HG03521 (cell line): Measurements from ENCODE around the gene HVCN1.
A peak's percentile ranks its signal among the peaks of the same experiment; 100 is the strongest.

Experiments
- ATAC-seq: cut with Tn5 transposase; IDR thresholded peaks from one replicate; pipeline ENCODE4 v1.9.1; 2021; ENCODE audit warnings: mild to moderate bottlenecking, moderate library complexity; ENCODE audit not compliant: unreplicated experiment

HVCN1 gene

DNA sequence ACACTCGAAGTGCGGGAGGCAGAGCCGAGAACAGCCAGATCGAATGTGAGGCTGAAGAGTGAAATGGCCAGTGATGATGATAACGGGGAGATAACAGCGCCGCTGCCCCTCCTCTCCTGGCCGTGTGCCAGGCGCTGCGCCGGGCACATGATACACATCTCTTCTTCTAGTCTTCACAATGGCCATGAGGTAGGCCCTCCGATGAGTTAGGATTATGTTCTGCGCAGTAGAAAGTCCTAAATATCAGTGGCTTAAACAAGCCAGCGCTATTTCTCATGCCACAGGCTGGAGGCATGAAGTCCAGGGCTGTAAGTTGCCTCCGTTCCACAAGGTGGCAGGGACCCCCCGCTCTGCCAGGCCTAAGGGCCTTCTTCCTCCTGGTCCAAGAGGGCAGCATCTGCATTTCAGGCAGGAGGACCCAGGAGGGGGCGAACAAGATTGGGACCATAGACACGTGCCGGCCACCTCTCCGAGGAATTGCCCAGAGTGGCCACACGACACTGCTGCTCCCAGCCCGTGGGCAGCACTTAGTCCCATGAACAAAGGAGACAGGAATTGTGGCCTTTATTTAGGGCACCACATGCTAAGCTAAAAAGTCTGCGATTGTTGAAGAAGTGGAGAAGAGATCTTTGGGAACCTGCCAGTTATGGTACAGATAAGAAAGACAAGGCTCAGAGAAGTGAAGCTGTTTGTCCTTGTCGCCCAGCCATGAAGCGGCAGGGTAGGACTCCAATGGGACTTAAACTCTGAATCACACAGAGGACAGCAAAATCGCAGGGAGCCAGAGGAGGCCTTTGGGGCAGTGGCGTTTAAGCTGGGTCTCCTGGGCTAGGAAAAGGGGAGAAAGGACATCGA is 10.9 kb upstream of the HVCN1 start:
- ATAC-seq = no peak

DNA sequence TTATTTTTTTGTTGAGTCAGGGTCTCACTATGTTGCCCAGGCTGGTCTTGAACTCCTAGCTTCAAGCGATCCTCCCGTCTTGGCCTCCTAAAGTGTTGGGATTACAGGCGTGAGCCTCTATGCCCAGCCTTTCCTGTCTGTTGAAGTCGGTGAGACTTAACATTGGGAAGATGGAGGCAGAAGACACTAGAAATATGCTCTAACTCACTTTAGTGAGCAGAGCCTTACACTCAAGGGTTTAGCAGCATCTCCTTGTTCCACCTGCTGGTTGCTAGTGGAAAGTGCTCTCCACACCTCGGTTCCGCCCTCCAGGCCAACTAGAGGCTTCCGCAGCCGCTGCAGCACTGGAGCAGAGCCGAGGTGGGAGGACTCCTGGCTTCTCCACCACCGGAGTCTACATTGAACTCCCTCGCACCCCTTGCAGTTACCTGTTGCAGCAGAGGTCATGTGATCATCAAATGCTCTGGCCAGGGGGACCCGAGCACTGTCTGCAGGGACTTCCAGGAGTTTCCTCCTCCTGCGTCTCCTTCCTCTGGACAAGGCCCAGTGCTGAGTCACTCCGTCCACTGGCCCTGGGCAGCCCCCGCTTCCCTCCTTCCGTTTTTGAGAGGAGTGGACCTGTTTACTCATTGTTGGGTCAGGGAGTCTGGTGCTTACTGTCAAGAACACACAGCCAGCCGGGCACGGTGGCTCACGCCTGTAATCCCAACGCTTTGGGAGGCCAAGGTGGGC is 9.4 kb upstream of the HVCN1 start:
- peak; percentile 84 for ATAC-seq

DNA sequence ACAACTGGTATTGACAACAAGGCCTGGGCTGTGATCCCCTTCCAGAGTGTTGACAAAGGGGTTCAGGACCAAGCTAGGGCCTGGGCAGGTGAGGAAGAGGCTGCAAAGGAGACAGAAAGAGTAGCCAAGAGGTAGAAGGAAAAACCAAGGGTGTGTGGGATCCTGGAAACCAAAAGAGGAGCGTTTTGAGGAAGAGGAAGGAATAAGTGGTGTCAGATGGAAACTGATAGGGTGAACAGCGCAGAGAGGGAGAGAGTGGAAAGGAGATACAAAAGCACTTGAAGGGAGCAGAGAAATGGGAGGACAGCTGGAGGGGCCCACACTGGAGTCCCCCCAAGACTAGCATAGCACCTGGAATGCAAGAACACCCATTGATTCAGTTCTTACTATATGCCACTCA is 8.3 kb upstream of the HVCN1 start:
- ATAC-seq = no peak

DNA sequence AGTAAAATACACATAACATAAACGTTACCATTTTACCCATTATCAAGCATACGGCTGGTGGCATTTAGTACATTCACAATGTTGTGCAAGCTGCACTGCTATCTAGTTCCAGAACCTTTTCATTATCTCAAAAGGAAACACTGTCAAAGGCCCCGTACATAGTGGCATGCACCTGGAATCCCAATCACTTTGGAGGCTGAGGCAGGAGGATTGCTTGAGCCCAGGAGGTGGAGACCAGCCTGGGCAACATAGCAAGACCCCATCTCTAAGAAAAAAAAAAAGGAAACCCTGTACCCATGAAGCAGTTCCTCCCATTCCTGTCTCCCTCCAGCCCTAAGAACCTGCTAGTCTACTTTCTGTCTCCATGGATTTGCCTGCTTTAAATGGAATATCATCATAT is 7.4 kb upstream of the HVCN1 start:
- no peak for ATAC-seq

DNA sequence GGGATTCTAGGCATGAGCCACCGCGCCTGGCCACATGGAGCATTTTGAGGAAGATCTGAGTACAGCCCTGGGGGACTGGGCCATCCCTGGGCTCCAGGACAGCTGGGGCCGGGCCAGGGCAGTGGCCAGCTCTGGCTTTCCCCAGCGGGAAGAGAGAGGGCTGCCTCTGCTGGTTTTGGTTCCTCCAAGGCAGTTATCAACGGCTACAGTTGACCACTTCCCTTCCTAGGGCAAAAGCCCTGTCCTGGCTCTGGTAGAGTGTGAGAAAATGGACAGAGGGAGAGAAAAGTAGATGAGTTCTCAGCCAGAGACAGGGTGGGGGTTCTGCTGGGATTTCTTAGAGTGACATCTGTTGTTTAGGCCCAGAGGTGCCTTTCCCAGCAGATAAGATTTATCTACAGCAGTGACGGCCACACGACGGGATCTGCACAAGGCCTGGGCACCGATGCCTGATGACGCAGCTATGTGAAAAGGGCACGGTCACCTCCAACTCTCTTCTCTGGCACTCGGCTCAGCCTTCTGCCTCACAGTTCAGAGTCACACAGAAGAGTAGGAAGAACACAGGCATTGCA is 5.5 kb upstream of the HVCN1 start:
- ATAC-seq = no peak

DNA sequence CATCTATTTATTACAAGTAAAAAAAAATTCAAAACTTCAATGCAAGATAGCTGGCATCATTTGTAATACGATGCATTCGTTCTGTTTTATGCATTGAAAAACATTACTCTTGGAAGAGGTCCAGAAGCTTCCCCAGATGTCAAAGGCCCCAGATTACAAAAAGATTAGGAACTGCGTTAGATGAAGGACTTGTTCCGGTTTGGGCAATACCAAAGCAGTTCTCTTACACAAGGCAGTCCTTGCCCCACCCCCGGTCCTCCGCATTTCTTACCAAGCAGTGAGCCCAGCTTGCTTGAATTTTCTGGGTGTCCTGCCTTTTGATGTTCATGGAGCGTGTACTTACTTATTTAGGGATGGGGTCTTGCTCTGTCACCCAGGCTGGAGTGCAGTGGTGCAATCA is 4.8 kb upstream of the HVCN1 start:
- ATAC-seq = no peak

DNA sequence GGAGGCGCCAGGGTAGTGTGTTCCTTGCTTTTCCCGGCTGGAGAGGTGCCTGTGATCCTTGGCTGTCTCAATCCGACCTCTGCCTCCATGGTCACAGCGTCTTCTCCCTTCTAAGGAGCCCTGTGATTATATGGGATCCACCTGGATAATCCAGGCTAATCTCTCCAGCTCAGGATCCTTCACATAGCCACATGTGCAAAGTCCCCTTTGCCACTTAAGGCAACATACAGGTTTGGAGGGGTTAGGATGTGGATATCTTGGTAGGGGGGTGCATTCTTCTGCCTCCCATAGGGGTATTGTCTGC is 1.2 kb upstream of the HVCN1 start:
- ATAC-seq = no peak

DNA sequence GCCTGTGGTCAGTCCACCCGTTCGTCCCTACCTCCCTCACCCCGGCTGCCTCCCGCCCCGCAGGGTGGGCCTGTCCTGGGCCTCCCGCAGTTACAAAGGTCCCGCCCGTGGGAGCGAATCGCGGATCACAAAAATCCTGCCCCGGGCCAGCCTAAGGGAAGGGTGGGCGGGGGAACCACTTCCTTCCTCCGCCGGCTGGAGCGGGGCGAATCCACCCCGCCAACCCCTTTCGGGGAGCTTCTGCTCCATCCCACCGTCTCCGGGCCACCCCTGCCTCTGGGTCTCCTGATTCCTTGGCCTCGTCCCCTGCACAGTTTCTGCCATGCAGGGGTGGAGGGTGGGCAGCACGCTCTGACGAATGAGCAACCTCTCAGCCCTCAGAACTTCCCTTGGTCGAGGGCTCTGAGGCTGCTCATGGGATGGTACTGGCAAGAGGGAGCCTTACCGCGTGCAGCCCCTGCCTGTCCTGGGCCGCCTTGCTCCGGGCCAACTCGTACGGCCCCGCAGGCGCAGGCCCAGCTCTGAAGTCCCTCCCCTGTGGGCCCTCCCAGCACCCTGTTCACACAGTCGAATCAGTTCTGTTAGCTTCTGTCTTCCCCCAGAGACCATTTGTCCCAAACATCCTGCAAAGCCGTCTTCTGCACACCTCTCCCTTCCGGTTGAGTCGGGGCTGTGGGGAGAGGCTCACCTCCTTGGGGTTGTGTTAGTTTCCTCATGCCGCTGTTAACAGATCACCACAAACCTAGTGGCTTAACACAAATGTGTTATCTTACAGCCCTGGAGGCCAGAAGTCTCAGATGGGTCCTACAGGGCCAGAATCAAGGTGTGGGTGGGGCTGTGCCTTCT is 589 bp upstream of the HVCN1 start:
- peak; percentile 47 for ATAC-seq

DNA sequence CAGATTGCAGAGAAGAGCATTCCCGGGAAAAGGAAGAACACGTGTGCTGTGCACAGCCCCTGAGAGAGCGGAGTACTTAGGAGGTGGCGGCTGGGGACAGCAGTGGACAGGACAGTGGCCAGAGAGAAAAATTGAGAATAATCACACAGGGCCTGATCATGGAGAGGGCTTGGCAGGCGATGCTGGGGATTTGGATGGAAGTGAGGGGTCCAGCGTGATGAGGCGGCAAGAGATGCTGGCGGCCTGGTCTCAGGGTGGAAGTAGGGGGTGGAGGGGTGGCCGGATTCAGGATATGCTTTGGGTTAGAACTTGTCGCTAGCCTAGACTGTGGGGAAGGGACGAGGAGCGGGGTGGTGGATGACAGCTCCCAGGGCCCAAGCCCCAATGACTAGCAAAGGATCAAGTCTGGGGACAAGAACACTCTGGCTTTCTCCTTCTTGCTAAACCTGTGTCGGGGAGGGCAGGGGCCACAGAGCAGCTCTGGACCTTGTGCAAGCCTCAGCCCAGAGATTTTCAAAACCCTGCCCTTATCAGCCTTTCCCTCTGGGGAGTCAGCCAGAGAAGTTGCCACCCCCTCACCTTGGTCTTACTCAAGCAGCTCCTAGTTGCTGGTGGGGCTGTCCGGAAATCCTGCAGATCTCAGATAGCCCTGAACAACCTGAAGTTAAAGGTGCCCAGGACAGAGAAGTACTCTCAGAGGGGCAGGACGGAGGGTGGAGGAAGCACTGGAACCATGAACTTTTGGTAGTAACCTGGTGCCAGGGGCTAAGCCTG is 1.3 kb downstream of the HVCN1 start:
- no peak for ATAC-seq

DNA sequence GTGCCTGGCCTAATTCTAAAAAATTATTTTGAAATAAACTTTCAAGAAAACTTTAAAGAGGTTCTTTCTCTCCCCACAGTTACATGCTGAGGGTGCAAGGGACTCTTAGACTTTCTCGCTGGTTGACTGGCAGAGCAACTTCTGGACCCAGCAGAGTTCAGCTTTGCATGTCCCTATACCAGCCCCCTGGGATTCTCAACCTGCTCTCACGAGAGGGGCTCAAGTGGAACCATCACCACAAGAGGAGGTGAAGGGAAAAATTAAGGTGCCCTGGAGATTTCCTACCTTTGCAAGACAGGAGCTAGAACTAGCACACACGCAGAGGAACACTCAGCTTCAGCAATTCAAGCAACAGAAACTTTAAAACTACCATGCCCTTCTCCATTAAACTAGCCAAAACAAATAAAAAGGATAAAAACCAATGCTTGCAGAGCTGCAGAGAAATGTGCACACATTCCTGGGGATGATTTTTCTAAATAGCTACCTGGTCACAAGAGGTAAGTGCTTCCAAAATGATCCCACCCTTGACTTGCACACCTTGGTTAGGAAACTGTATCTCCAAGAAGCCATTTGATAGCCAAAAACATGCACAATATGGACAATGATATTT is 2.5 kb downstream of the HVCN1 start:
- no peak for ATAC-seq

DNA sequence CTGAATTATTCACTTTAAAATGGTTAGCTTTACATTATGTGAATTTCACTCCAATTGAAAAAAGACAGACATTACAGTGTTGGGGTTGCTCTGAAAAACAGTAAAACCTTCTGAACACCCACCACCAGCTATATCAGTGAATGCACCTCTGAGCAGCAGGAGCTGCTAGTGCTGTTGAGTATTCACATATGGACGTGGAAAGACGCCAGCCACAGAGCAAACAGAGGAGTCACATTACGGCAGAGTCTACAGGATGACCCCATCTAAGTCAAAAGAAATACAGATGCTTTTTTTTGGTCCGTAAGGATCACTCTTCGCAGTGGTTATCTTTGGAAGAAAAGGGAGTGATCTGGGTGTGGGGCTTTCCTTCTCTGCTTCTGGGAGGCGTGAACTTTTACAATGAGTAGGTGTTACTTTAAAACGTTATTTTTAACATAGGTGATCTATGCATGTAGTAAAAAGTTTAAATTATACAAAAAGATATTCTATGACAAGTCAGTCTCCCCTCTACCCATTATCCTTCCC is 4.5 kb downstream of the HVCN1 start:
- ATAC-seq = no peak

DNA sequence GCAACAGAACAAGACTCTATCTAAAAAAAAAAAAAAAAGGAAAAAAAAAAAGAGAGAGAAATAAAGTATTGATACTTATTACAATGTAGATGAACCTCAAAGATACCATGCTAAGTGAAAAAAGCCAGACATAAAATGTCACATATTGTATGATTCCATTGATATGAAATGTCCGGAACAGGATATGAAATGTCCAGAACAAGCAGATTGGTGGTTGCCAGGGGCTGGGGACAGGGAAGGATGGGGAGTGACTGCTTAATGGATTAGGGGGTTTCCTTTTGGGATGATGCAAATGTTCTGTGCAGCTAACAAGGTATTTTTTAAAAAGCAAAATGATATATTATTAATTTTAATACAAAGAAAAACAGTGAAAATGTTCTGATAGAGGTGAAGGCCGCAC is 5.0 kb downstream of the HVCN1 start:
- ATAC-seq = no peak

DNA sequence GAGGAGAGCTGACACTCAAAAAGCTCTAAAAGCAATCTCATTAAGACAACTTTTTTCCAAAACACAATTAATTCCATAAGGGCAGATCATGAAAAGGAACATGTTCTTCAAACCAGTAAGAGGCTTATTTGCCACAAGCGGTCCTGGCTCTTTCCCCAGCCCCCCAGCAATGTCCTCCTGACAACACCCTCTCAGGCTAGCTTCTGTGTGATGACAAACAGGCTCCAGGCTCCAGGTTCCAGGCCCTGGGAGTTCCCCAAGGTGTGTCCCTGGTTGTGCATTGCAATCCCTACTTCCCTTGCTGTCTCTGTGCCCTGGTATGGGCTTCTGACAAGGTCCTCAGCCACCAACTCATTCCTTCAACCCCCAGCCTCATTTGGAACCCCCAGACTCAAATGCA is 8.9 kb downstream of the HVCN1 start:
- no peak for ATAC-seq

DNA sequence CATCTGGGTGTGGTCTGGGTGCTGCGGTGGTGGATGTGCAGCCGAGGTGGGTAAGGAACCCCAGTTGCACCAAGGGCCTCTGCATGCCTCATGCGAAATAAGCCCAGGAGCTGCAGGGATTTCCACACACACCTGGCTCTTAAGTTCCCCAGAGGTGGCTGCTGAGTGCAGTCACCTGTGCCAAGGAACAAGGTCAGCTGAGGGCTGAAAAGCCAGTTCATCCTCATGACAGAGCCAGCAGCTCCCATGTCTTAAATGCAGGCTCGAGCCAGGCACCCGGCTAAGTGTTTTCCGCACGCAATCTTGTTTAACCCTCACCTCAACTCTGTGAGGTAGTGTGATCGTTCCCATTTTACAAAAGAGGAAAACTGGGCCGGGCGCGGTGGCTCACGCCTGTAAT is 9.7 kb downstream of the HVCN1 start:
- ATAC-seq = no peak

DNA sequence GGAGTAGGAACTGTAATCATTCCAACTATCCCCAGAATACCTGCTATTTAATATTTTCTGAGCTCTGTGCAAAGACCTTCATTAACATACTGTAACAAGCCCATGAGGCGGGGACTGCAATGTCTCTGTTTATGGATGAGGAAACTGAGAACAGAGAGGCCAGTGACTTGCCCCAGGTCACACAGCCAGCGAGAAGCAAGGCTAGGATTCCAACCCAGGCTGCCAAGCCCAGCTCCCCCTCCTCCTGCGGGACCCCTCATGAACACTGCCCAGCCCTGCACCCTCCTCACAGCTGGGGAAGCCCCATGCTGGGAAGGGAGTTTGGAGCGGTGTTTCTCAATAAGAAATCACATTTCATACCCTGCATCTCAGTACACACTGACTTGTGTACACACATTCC is 10.9 kb downstream of the HVCN1 start:
- ATAC-seq = no peak

DNA sequence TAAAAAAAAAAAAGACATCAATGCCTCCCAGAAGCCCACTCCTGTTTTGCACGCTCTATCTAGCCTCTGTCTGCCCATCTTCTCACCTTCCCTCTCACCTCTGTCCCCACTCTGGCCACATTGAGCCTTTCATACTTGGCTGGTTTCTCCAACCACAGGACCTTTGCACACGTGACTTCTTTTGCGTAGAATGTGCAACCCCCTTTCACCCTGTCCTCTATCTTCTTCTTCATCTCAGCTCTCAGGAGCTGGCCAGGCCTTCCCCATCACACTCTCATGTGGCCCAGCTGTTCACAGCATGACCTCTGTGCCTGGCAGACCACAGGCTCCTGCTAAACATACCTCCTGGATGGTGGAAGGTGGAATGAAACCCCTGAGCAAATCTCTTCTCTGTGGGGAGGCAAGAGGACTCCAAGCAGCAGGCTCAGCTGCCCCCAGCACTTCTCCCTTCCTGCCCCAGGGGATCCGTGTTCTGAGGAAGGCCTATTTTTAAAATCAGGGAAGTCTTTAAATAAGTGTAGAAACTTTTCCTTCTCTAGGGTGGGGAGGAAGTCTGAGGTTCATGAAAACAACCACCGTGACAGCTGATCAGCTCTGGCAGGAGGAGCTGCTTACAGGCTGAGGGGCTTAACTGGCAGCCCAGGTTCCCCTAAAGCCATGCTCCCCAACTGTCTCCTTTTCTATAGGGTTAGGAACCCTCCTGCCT is 11.6 kb downstream of the HVCN1 start:
- ATAC-seq = peak; percentile 53

DNA sequence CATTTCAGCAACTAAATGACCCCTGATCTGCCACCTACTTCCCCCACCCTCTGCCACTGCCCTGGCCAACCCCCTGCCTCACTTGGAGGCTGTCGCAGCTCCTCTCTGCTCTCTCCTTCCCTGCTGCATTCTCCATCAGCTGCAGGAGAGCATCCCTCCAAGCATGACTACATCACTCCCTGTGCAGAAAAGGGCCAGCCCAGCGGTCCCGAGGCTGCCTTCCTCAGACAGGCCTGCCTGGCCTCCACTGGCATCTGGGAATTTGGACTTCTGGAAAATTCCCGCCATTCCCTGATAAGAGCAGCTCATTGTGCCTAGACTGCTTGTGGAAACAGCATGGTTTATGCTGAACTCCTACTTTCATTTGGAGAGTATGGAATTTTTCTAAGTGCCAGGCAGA is 12.7 kb downstream of the HVCN1 start:
- no peak for ATAC-seq

DNA sequence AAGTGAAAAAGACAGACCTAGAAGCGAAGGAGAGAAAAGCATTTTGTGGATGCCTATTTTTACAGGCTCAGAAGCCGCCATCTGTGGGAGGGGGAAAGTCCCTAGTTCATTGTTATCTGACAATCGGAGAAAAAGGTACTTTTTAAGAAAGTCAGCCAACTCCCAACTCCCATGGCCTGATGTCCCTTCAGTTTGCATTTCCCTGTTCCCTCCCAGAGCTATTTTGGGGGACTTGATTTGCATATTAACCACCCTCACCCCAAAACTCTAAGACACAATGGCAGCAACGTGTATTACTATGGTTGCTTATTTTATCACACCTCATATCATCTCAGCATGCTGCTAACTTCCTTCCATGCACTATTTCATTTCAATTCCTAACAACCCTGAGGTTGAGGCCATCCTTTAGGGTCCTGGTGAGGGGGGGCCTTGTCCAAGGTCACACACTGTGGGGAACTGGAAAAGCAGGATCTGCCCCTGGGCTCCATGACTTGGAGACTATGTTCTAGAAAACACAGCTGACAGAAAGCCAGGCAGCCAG is 18.7 kb downstream of the HVCN1 start:
- peak; percentile 55 for ATAC-seq

DNA sequence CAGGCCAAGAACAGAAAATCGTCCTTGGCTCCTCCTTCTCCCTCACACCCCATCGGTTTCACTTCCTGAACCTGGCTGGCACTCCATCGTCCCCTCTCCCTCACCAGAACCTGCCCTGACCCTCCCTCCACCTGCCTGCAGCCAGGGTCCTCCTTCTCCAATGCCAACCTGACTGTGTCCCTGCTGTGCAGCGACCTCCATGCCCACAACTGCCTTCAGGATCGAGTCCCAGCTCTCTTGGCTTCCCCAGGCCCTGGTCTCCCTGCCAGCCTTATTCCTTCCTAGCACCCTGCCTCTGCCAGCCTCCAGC is 19.8 kb downstream of the HVCN1 start:
- no peak for ATAC-seq
